Stimulated activated CD8-positive, alpha-beta memory T cell treated with anti-CD3 and anti-CD28 coated beads, Interleukin-4, amount 100 ng/mL, for 1 hour (primary cell): Measurements from ENCODE around the gene RPL10.

Source experiments
- DNase-seq, 2 donors: peaks; one replicate each; pipeline ENCODE4 v3.0.0-alpha.2; 2020; ENCODE audit warnings: low read depth in 2 of 2, low spot score in 1 of 2

RPL10 gene

DNA sequence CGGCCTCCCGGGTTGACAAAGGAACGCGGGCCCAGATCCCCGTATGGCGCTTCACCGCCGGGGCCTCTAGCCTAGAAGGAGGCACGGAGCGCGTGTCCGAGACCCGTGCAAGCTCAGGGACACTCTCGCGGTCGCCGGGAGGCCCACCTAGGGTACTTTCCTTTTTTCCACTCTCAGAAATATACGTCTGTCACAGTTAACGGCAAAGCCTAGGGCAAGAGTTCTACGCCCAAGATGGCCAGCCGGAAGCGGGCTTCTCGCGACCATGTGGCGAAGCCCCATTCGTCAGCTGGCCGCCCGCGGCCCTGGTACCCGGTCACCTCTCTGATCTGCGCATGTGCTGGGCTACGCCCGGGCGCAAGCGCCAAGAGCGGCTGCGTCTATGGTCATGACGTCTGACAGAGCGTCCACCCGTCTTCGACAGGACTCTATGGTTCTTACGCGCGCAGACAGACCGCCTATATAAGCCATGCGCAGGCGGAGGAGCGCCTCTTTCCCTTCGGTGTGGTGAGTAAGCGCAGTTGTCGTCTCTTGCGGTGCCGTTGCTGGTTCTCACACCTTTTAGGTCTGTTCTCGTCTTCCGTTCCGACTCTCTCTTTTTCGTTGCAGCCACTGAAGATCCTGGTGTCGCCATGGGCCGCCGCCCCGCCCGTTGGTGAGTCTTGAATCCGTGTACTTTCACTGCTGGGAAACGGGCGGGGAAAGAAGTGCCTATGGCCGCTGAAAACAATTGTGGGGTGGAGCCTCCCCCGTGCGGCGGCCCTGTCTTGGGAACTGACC lies at the start of gene RPL10:
Gene RPL10, plus strand, starts transcription at position 490 of the 780 bp plus-strand sequence. Its CDS starts 143 bp downstream, at position 633.
- peak; percentile 61 to 81 for DNase-seq

DNA sequence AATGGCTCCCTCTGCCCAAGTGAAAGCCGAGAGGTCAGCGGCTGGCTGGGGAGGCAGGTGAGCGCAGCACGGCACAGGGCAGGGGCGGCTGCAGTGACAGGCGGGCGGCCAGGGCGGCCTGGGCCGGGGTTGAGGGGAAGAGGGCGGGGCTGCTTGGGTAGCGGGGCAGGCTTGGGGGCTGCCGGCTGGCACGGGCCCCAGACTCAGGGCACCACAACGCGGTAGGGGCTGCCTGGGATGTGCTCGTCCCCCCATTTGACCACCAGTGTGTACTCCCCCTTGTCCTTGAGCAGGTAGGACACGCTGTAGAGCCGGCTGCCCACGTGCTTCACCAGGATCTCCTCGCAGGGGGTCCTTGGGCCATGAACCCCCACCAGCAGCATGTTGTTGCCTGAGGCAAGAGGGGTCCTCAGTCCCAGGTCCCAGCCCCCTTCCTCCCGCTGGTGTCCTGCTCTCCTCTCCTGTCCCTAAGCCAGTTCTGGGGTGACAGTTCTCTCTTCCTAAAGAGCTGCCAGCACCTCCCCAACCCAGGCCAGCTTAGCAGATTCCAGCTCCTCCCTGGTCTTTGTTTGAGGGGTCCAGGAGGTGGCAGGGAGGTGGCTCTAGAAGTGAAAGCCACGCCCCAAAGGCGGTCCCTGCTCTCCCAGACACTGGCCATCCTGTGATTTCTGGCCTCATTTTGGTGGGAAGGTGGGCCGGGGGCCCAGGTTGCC lies 49.4 kb upstream of the RPL10 start:
- no peak for DNase-seq

DNA sequence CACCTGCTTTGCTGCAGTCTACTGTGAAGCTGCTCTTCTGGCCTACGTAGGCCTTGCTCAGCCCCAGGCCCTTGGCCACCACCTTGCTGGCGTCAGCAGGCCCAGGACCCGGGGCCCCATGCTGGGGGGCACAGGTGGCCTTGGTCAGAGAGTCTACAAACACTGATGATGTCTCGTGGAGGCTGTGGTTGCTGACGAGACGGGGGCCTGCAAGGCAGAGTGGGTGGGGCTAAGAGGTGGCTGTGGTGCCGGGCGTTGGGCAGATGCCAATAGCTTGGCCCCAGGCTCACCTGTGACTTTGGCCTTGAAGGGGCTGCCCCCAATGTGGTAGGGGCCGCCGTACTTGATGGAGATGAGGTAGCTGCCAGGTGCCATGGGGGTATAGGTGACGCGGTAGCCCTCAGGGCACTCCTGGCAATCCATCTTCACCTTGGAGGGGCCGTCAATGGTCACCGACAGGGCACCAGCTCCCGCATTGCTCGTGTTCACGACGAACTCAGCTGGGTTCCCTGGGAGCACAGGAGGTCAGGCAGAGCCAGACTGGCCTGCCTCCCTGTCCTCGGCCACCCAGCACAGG lies 48.7 kb upstream of the RPL10 start:
- DNase-seq = no peak

DNA sequence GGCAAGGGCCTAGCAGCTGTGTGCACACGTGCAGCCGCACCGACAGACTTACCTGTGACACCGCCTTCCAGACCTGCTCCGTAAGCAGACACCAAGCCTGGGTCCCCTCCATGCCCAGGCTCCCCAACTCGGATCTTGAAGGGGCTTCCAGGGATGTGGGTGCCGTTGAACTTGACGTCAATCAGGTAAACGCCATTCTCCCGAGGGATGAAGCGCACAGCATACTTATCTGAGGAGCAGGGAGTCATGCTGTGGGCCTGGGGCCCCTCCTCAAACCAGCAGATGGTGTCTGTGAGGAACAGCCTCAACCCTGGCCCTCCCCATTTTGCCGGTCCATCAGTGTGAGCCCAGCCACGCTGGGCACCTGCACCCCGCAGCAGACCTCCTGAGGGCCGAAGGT lies 48.2 kb upstream of the RPL10 start:
- no peak for DNase-seq

DNA sequence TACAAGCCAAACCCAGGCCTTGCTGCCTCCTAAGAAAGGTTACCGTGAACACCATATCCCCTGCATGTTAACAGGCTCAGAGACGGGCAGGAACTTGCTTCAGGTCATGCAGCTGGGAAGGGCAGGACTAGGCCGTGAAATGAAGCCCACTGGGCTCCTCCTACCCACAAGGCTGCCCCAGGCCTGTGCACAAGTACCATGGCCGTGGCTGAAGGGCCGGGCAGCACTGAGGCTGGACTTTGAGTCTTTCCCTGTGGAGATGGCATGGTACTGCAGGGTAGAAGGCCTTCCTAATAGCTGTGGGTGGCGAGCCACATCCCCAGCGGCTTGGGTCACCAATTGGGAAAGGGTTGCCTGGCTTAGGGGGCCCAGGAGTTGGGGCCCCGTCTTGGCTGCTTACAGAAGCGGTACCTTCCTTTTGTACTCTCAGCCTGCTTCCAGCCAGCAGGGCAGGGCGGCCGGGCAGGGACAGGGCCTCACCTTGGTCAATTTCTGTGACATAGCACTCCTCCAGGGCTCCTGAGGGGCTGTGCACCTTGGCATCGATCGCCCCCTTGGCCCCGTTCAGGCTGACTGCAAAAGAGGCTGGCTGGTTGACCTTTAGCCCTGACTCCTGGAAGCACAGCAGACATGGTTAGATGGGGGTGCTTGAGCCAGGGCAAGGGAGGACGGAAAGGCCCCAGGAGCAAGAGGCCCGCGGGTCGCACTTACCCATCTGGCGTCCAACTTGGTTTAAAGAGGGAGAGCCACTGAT lies 47.6 kb upstream of the RPL10 start:
- no peak for DNase-seq

DNA sequence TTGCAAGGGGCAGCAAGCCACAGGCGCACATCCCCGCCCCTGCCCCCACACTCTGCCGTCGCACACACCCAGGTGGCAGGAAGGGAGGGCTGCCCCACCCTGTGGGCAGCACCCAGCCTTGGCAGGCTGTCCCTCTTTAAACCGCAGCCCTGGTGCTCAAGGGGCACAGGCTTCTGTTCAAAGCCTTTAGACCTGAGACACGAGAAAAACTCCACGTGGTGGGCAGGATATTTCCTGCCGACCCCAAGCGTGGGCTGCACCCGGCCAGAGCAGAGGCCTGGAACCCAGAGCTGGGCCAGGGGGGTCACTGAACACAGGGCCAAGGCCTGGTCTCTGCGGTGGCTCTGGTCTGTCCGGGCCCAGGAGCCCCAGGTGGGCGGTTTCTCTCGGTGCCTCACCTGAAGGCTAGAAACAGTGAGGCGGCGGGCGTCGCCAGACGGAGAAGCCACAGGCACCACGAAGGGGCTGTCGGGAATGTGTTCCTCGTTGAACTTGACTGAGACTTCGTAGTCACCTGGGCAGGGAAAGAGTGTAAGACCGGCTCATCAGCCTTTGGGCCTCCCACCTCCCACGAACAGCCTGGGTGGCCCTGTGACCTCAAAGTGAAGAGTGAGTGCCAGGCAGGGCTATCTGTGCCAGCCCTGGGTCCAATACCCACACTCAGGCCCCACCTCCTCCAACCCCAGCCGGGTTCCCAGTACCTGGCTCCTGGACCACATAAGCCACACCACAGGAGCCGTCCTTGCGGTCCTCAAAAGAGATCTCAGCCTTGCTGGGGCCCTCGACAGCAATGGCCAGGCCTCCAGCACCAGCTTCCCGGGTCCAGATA lies 46.8 kb upstream of the RPL10 start:
- DNase-seq = no peak

DNA sequence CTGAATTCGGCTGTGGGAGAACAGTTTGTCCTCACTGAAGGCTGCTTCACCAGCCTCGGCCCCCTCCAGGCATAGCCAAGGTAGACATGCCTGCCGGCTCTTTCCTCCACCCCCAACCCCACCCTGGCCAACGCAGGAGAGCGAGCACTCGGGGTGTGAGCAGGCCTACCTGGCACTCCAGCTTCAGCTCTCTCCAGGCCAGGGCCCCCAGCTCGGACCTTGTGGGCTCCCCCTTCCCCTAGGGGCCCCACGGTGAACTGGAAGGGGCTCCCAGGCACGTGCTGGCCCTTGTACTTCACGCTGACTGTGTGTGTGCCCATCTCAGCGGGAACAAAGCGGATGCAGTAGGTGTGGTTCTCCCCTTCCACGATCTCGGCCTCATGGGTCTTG lies 46.2 kb upstream of the RPL10 start:
- DNase-seq = no peak

DNA sequence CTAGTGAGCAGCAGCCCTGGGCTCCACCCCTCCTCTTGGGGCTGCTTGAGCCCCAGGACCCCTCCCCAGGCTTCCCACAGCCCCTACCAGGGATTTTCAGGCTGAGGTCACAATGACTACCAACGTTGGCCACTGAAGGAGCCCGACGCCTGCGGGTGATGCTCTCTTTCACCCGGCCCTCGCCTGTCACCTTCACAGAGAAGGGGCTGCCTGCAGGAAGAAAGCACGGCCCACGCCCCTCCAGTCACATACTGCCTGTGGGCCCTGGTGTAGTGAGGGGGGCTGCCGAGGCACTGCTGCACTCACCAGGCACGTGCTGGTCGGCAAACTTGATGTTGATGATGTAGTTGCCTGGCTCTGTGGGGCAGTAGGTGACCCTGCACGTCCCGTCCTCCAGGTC lies 45.7 kb upstream of the RPL10 start:
- no peak for DNase-seq

DNA sequence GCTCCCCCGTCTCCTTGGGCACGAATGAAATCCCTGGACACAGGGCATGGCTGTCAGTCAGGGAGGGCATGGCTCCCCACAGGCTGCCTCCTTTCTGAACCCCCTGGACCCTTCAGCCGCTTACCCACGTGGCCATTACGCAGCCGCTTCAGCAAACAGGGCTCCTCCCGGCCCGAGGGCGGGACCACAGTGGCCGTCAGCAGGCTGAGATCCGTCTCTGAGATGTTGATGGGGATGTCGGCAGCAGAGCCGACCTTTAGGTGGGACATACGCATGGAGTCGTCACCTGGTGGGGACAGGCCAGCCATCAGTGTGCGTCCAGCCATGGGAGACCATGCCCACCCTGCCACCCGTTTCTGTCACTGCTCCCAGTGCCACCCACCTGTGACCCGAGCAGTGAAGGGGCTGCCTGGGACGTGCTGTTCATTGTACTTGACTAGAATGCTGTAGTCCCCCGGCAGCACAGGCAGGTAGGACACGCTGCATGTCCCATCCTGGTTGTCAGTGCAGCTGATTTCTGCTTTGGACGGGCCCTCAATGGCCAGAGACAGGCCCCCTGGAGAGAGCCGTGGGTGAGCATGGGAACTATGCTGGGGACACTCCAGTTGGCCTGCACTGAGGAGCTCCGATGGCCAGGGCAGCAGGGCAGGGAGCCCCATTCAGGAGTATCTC lies 44.9 kb upstream of the RPL10 start:
- no peak for DNase-seq

DNA sequence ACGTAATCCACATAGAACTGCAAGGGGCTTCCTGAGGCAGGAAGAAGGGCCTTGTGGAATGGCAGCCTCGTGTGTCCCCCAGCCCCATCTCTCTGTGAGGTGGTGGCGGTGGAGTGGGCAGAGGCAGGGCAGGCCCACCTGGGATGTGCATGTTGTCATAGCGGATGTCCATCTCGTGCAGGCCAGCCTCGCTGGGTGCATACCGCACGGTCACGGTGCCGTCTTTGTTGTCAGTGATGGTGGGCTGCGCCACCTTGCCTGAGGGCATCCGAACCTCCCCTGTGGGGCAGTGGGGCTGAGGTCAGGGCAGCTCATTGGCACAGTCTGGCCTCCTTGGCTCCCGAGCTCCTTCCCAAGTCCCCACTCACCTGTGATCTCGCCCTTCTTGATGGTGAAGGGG lies 44.2 kb upstream of the RPL10 start:
- DNase-seq = no peak

DNA sequence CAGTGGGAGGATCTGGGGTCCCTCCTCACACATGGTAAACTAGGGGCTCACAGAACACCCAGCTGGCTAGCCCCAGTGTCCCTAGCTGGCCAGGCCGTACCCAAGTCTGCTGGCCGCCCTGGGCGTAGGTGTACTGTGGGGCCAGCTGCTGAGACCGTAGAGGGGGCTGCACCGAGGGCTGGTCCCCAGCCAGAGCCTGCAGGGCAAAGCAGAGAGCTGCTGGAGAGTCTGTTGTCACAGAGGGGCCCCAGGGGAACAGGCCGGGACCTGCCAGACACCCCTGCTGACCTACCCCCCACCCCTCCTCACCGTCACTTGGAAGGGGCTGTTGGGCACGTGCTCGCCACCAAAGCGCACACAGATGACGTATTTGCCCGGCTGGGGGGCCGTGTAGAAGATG lies 43.7 kb upstream of the RPL10 start:
- no peak for DNase-seq

DNA sequence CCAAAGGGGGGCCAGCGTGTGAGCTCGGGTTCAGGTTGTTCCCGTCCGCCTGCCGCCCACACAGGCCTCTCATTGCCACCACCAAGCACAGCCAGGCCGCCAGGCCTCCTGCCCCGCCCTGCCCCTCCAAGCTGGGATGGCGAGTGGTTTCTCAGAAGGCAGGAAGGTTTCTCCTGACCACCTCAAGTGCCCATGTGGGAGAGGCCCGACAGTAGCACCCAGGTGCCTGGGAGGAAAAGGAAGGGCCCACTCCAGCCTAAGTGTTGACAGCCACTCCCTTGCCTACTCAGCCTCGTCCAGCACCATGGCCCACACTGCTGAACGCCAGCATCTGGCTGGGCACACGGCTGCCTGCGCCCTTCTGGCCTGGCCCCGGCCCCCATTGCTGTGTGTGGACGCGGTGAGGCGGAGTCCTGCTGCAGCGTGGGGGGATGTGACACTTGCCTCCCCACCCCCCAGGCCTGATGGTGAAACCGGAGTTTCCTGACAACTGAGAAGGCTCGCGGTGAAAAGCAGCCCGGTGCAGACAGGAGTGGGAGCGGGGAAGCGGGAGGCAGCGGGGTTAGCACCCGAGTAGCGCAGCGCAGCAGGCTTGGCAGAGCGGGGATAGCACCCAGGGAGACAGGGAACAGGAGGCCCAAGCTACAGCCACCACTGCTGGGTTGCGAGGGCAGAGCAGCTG lies 42.9 kb upstream of the RPL10 start:
- DNase-seq = no peak

DNA sequence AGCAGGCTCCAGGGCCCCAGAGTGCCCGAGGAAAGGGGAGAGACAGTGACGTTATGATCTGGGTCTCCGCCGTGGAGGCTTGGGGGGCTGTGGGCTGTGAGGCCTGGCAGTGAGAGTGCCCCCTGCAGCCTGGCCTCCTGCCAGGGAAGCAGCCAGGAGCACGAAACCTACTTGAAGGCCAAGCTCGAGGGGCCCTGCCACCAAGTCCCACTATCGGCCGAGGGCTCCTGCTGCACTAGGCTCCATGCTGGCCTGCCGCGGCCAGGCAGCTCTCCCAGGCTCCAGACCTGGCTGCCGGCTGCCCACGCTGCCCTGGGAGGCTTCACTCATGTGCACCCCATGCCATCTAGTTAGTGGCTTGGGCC lies 42.4 kb upstream of the RPL10 start:
- DNase-seq = no peak

DNA sequence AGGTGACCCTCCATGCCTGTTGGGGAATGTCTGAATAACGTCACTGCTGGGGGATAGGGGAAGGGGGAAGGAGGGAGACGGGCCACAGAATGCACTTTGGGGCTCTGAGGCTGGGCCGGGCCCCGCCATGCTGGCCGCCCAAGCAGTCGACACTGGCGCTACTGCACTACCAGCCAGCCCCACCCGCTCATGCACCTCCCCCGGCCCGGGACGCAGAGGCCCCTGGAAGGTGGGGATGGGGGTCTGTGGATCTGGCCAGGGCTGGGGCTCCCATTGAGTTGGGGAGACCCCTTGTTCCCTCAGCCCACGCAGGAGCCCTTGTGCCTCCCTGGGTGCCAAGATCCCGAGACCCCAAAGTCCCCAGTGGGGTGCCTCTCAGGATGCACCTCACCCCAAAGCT lies 41.6 kb upstream of the RPL10 start:
- no peak for DNase-seq

DNA sequence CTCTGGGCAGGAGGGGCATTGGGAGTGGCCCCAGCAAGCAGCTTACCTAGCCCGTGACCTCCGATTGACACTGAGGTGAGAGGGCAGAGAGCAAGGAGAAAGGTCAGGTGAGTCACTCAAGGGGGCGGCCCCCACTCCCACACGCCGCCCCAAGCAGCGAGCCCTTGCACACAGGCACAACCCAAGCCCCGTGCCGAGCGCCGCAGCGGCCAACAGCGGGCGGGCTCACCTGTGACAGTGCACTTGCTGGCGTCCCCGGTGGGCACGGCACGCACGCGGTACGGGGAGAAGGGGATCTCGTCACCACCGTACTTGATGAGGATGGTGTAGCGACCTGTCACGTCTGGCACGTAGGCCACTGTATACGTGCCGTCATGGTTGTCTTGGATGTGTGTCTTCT lies 41.0 kb upstream of the RPL10 start:
- no peak for DNase-seq

DNA sequence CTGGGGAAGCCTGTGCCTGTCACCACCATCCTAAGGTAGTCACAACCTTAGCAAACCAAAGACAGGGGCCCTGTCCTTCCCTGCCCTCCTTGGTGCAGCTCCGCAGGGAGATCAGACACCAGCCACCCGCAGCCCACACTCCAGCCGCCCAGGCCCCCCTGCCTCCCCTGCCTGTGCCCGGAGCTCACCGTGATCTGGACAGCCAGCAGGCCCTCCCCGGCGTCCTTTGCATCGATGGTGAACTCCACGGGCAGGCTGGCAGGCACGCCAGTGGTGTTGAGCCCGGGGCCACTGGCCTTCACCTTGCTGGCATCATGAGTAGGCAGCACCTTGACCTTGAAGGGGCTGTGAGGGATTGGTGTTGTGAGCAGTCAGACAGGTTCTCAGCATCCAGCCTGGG lies 40.2 kb upstream of the RPL10 start:
- no peak for DNase-seq

DNA sequence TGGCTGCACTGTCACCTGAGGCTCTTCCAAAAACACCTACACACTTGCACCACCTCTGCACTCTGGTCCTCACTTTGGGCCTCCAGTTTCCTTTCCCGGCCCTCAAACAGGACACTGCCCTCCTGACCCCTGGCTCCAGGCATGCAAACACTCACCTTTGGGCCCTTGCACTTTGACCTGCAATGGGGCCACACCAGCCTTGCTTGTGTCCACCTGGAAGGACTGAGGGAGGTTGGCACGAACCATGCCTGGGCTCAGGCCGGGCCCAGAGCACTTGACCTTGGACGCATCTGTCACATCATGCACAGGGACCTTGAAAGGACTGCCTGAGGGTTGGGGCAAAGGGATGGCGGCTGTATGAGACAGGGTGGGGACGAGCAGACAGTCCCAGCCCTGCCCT lies 39.3 kb upstream of the RPL10 start:
- no peak for DNase-seq

DNA sequence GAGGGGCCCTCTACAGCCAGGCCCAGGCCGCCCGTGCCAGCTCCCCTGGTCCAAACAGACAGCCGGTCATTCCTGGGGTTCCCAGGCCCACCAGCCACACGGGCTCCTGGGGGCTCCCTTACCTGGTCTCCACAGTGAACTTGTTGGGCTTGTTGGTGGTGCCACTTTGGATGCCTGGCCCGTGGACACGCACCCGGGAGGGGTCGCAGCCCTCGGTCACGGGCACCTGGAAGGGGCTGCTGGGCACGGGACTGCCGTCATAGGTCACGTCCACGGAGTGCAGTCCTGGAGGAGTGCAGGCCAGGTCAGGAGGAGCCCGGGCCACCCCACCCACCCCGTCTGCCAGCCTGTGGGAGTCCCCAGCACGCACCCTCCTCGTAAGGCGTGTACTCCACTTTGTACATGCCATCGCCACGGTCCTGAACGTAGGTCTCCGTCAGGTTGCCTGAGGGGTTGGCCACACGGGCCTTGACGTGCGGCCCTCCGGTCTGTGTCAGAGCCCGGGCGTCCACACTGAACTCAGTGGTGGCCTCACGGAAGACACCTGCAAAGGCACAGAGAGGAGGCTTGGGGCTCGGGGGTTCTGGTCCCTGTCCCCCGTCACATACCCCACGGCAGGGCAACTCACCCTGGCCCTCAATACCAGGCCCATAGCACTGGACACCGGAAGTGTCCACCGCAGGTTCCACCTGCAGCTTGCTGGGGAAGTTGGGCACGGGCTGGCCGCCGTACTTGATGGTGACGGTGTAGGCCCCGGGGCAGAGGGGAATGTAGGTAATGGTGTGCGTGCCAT lies 38.6 kb upstream of the RPL10 start:
- DNase-seq = no peak

DNA sequence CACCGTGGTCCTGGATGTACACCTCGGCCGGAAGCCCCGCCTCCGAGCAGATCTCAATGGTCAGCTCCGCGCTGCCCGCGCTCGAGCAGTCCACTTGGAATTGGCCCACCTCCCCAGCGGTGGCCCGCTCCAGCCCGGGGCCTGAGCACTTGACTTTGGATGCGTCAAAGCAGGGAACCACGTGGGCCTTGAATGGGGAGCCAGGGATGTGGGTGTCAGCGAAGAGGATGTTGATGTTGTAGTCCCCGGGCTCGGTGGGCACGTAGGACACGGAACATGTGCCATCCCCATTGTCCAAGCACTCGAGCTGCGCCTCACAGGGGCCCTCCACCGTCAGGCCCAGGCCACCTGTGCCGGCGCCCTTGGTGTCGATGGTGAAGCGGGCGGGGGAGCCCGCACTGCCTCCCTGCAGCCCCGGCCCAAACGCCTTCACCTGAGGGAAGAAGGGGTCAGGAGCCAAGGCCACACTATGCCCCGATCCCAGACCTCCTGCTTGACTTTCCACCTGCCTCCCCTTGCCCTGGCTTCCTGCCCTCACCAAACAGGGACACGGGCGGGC lies 37.9 kb upstream of the RPL10 start:
- no peak for DNase-seq
